GDM1 (cell line): ENCODE results near the gene ADARB1.

Experiments used
- DNase-seq: peaks from one replicate; lab custom pipeline; 2025; lab: John Stamatoyannopoulos, UW

ADARB1 gene

GRCh38 chr21:45267390-45267760 is 193.0 kb downstream of the ADARB1 start:
- no peak for DNase-seq

DNA sequence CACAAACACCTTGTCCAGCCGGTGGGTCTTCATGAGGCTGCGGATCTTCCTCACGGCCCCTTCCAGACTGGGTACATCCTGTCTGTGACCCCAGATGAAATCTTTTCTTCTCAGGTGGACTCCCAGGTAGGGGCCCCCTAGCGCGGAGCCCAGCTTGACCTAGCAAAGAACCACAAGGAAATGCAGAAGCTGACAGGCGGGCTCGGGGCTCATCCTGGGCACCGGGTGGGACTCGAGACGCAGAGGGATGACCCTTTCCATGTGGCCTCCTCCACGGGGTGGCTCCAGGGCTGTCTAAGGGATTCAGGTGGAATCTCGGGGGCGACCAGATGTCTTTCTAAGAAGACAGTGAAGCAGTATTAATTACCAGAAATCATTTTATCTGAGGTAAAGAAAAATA is 195.5 kb downstream of the ADARB1 start:
- DNase-seq: no peak

DNA sequence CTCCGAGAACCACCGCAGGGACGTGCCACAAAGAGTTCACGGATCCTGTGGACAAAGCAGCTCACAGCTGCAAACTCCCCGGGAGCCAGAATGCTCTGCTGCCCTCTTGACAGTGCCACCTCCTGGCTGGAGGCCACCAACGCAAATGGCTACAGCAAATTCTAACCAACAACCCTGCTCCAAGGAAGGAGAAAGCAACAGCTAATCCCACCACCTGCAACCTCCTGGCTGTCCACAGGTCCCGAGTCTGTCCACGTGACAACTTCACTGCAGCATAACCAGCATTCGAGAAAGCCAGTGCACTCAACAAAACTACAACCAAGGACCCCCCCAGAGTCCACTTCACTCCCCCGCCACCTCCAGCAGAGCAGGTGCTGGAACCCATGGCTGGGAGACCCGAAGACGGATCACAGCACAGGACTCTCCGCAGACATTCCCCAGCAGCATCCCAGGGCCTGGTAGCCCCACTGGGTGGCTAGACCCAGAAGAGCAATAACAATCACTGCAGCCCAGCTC is 196.0 kb downstream of the ADARB1 start:
- no peak for DNase-seq
